OCI-LY1 (cell line): Measurements from ENCODE around the gene TVP23A.

Experiments
- H2AFZ ChIP-seq: fragments of 200-600 bp; sonication (generic), shearing (Covaris generic); 2 replicates; pipeline ENCODE4 v1.6.0; 2014; ENCODE audit warnings: antibody characterized with exemption, mild to moderate bottlenecking, low read length
- H3F3A ChIP-seq: fragments of 200-600 bp; sonication (generic), shearing (Covaris generic); 2 replicates; pipeline ENCODE4 v1.6.0; 2014; ENCODE audit warnings: mild to moderate bottlenecking, antibody characterized with exemption, low read length, moderate library complexity; ENCODE audit not compliant: insufficient read depth
- H3K27ac ChIP-seq: fragments of 200-600 bp; sonication (generic); 2 replicates; pipeline ENCODE4 v1.5.1; 2014; ENCODE audit warnings: low read length, mixed run types, mild to moderate bottlenecking, low read depth; ENCODE audit not compliant: poor library complexity, severe bottlenecking
- H3K27me3 ChIP-seq: fragments of 200-600 bp; sonication (generic); 2 replicates; pipeline ENCODE4 v1.6.0; 2014; ENCODE audit warnings: antibody characterized with exemption, mild to moderate bottlenecking, low read length, moderate library complexity; ENCODE audit not compliant: insufficient read depth
- H3K36me3 ChIP-seq: fragments of 200-600 bp; sonication (generic); 2 replicates; pipeline ENCODE4 v1.6.1; 2014; ENCODE audit warnings: mild to moderate bottlenecking, antibody characterized with exemption, low read length, moderate library complexity, mixed read lengths; ENCODE audit not compliant: insufficient read depth
- H3K4me1 ChIP-seq: fragments of 200-600 bp; sonication (generic); 2 replicates; pipeline ENCODE4 v1.5.1; 2014; ENCODE audit warnings: mild to moderate bottlenecking, low read length, moderate library complexity; ENCODE audit not compliant: insufficient read depth, severe bottlenecking
- H3K4me2 ChIP-seq: fragments of 200-600 bp; sonication (generic), shearing (Covaris generic); 2 replicates; pipeline ENCODE4 v1.6.1; 2014; ENCODE audit warnings: low read length
- H3K4me3 ChIP-seq: fragments of 200-600 bp; sonication (generic); 2 replicates; pipeline ENCODE4 v1.5.1; 2014; ENCODE audit warnings: low read length, low read depth, mild to moderate bottlenecking, mixed read lengths; ENCODE audit not compliant: poor library complexity, severe bottlenecking
- H3K79me2 ChIP-seq: fragments of 200-600 bp; shearing (Covaris generic); 2 replicates; pipeline ENCODE4 v1.6.1; 2016; ENCODE audit warnings: mixed run types, low read length, mixed read lengths; ENCODE audit not compliant: insufficient read depth
- H3K9ac ChIP-seq: fragments of 200-600 bp; sonication (generic), shearing (Covaris generic); 2 replicates; pipeline ENCODE4 v1.6.1; 2014; ENCODE audit warnings: mild to moderate bottlenecking, low read length, mixed read lengths
- H3K9me2 ChIP-seq: fragments of 200-600 bp; sonication (generic), shearing (Covaris generic); 2 replicates; pipeline ENCODE4 v1.6.1; 2014; ENCODE audit warnings: low read depth, mild to moderate bottlenecking, low read length, mixed read lengths
- H3K9me3 ChIP-seq: fragments of 200-600 bp; shearing (Covaris generic); 2 replicates; pipeline ENCODE4 v1.6.1; 2014; ENCODE audit warnings: low read length, mixed read lengths
- H4K20me1 ChIP-seq: fragments of 200-600 bp; sonication (generic), shearing (Covaris generic); 2 replicates; pipeline ENCODE4 v1.6.0; 2016; ENCODE audit warnings: mild to moderate bottlenecking, low read length; ENCODE audit not compliant: insufficient read depth
- EZH2 ChIP-seq: fragments of 200-600 bp; sonication (generic), shearing (Covaris generic); IDR thresholded peaks from 2 replicates; pipeline ENCODE4 v1.8.0; 2017; ENCODE audit warnings: borderline replicate concordance, mixed run types, mild to moderate bottlenecking, antibody characterized with exemption, low read length, moderate library complexity, mixed read lengths
- TF ChIP-seq, protein P1 (sequence below): fragments of 200-600 bp; sonication (generic), shearing (Covaris generic); IDR thresholded peaks from 2 replicates; pipeline ENCODE4 v1.5.1; 2017; ENCODE audit warnings: mild to moderate bottlenecking, antibody characterized with exemption, low read length, moderate library complexity, mixed read lengths

The TVP23A gene

DNA sequence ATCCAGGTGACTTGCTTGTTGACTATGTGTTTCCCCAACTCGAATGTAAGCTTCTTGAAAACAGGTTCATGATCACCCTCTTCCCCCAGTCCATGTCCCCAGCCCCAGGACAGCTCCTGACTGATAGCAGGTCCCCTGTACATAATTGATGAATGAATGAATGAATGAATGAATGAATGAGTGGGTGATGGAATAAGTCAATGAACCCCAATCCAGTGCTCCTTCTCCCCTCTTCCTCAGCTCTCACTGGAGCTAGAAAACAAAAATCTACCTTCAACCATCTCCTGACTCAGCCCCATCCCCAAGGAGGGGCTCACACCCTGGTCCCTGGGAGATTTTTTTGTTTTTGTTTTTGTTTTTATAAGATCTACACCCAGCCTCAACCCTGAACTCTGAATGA, 16.2 kb upstream of the TVP23A start:
- H3K4me3 ChIP-seq: no peak overlapping the region
- H3K27ac ChIP-seq: no peak overlapping the region
- TF ChIP-seq, protein P1, sequence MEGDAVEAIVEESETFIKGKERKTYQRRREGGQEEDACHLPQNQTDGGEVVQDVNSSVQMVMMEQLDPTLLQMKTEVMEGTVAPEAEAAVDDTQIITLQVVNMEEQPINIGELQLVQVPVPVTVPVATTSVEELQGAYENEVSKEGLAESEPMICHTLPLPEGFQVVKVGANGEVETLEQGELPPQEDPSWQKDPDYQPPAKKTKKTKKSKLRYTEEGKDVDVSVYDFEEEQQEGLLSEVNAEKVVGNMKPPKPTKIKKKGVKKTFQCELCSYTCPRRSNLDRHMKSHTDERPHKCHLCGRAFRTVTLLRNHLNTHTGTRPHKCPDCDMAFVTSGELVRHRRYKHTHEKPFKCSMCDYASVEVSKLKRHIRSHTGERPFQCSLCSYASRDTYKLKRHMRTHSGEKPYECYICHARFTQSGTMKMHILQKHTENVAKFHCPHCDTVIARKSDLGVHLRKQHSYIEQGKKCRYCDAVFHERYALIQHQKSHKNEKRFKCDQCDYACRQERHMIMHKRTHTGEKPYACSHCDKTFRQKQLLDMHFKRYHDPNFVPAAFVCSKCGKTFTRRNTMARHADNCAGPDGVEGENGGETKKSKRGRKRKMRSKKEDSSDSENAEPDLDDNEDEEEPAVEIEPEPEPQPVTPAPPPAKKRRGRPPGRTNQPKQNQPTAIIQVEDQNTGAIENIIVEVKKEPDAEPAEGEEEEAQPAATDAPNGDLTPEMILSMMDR: no peak
- TF ChIP-seq EZH2: no peak

DNA sequence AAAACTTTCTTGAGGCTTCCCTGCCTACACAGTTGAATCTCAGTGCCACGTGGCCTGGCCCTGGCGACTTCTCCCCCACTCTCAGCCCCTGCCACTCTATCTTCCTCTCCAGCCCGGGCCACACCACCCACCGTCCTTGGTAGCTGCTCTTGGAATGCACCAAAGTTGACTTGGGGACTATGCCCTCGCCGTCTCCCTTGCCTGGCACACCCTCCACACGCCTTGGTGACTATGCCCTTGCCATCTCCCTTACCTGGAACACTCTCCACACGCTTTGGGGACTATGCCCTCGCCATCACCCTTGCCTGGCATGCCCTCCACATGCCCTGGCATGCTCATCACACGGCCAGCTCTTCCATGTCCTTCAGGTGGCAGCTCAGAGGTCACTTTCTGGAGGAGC, 15.5 kb upstream of the TVP23A start:
- no peaks in the 10 kb centered on the region for H3F3A ChIP-seq
- no peak overlapping the region for H3K4me2 ChIP-seq
- no peaks in the 10 kb centered on the region for H3K9me3 ChIP-seq
- no peak overlapping the region for H3K27ac ChIP-seq
- H3K9me2 ChIP-seq: no peaks in the 10 kb centered on the region
- no peak overlapping the region for H3K4me3 ChIP-seq
- TF ChIP-seq EZH2: no peak
- TF ChIP-seq, protein P1: no peak
- H2AFZ ChIP-seq: no peak overlapping the region
- no peak overlapping the region for H3K9ac ChIP-seq
- H3K36me3 ChIP-seq: no peaks in the 10 kb centered on the region; the same call in 1 of the 2 replicates
- no peaks in the 10 kb centered on the region; the same call in 1 of the 2 replicates for H3K27me3 ChIP-seq
- no peaks in the 10 kb centered on the region for H3K4me1 ChIP-seq
- H3K79me2 ChIP-seq: no peaks in the 10 kb centered on the region
- H4K20me1 ChIP-seq: no peaks in the 10 kb centered on the region

More for the DNA sequence above, 16.2 kb upstream of the TVP23A start:
- H3K27me3 ChIP-seq: no peaks in the 10 kb centered on the region; the same call in 1 of the 2 replicates
- no peaks in the 10 kb centered on the region for H3K9me2 ChIP-seq
- H3K79me2 ChIP-seq: no peaks in the 10 kb centered on the region
- H2AFZ ChIP-seq: no peak overlapping the region
- no peaks in the 10 kb centered on the region for H4K20me1 ChIP-seq
- H3K4me1 ChIP-seq: no peaks in the 10 kb centered on the region
- no peaks in the 10 kb centered on the region; the same call in 1 of the 2 replicates for H3K36me3 ChIP-seq
- H3F3A ChIP-seq: no peaks in the 10 kb centered on the region
- H3K9ac ChIP-seq: no peak overlapping the region
- no peaks in the 10 kb centered on the region for H3K9me3 ChIP-seq
- no peak overlapping the region for H3K4me2 ChIP-seq

DNA sequence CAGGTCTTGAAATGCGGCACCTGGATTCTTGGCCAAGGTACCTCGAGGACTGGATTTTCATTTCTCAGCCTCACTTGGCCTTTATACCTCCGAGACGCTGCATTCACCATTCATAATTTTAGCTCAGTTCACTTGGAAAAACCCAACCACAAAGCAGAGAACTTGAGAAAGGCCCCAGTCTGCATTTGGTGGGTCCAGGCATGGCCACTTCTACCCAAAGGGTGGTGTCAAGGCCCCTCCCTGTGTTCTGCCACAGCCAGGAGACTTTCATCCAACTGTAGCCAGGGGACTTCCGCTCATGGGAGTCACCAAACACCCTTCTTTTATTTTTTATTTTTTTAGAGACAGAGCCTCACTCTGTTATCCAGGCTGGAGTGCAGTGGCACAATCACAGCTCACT, 14.7 kb upstream of the TVP23A start:
- Histone ChIP-seq H3K27me3 (no peaks in the 10 kb centered on the region; the same call in 1 of the 2 replicates), H3K9me2 (no peaks in the 10 kb centered on the region), H2AFZ (no peak overlapping the region), H3K27ac (no peak overlapping the region), H3K4me1 (peaks cover 4% of the 10 kb centered on the region), H4K20me1 (no peaks in the 10 kb centered on the region), H3F3A (no peaks in the 10 kb centered on the region), H3K9me3 (no peaks in the 10 kb centered on the region), H3K79me2 (no peaks in the 10 kb centered on the region), H3K4me3 (no peak overlapping the region), H3K4me2 (no peak overlapping the region), H3K36me3 (no peaks in the 10 kb centered on the region; the same call in 1 of the 2 replicates), H3K9ac (no peak overlapping the region)
- no peak for TF ChIP-seq EZH2
- TF ChIP-seq, protein P1: no peak
